HFFc6 (cell line): Measurements from ENCODE around the gene HMOX2. TPM values are rescaled to one million over a fixed set of nuclear protein-coding genes. Genes with fewer than 3 reads are reported as not detected.

Experiments used
- DNase-seq: peaks from one replicate; pipeline ENCODE4 v3.0.0-alpha.2; 2018
- H3K27ac Mint-ChIP-seq: 2 replicates; pipeline ENCODE4 v1.8.0; 2020; ENCODE audit warnings: mild to moderate bottlenecking, mixed read lengths
- H3K27me3 Mint-ChIP-seq: 2 replicates; pipeline ENCODE4 v1.8.0; 2021; ENCODE audit warnings: mild to moderate bottlenecking, moderate library complexity, mixed read lengths; ENCODE audit not compliant: insufficient read depth
- H3K36me3 Mint-ChIP-seq: 2 replicates; pipeline ENCODE4 v1.8.0; 2021; ENCODE audit warnings: low read depth, mixed read lengths
- H3K4me1 Mint-ChIP-seq: 2 replicates; pipeline ENCODE4 v1.8.0; 2020; ENCODE audit warnings: low read depth, mixed read lengths
- H3K4me3 Mint-ChIP-seq: 2 replicates; pipeline ENCODE4 v1.8.0; 2020; ENCODE audit warnings: mild to moderate bottlenecking, moderate library complexity, mixed read lengths
- H3K9me3 Mint-ChIP-seq: 2 replicates; pipeline ENCODE4 v1.8.0; 2020; ENCODE audit warnings: mild to moderate bottlenecking, mixed read lengths
- CTCF ChIP-seq: fragments of 200-600 bp; sonication (generic); IDR thresholded peaks from 2 replicates; pipeline ENCODE4 v1.5.0; 2021; ENCODE audit warnings: antibody characterized with exemption, mild to moderate bottlenecking
- total RNA-seq, 6 experiments: library from RNA; stranded (reverse); fragmentation: NEBNext Ultra II Directional; extraction: Animal tissue kit (Norgen Biotek cat#: 25700); gene quantifications; 2 replicates in 1 of 6; 3 replicates in 5 of 6; pipeline ENCODE4 v1.2.3, GENCODE V29; 2021

The HMOX2 gene
- total RNA-seq, 6 experiments from 2014 or later: 45.2 to 60.5 (median 54.9) TPM

DNA sequence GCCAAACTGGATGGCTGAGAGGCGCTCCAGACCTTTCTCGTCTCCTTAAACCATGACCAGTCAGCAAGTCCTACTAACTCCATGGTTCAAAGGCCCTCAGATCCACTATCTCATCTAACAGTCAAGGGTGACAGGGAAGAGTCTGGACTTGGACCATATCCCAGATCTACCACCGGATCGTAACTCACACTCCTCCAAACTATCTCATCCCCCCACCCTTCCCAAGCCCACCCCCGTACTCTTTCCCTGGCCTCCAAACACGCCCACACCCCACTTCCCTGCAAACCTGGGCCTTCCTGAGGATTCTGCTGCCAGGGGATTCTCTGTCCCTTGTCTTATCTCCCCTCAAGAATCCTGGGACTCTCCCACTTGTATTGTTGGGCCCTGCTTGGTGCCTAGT, 57.3 kb downstream of the HMOX2 start:
- H3K4me1 Mint-ChIP-seq: peaks cover 8% of the 10 kb centered on the region
- H3K9me3 Mint-ChIP-seq: no peaks in the 10 kb centered on the region; the same call in 1 of the 2 replicates
- TF ChIP-seq CTCF: no peak
- peaks cover 16% of the 10 kb centered on the region for H3K27me3 Mint-ChIP-seq
- DNase-seq: no peak
- no peak overlapping the region for H3K4me3 Mint-ChIP-seq
- H3K27ac Mint-ChIP-seq: no peak overlapping the region
- peaks cover 9% of the 10 kb centered on the region; the same call in 1 of the 2 replicates for H3K36me3 Mint-ChIP-seq

GRCh38 chr16:4534151-4534790, 58.1 kb downstream of the HMOX2 start:
- TF ChIP-seq CTCF: no peak
- H3K4me1 Mint-ChIP-seq: peaks cover 7% of the 10 kb centered on the region

DNA sequence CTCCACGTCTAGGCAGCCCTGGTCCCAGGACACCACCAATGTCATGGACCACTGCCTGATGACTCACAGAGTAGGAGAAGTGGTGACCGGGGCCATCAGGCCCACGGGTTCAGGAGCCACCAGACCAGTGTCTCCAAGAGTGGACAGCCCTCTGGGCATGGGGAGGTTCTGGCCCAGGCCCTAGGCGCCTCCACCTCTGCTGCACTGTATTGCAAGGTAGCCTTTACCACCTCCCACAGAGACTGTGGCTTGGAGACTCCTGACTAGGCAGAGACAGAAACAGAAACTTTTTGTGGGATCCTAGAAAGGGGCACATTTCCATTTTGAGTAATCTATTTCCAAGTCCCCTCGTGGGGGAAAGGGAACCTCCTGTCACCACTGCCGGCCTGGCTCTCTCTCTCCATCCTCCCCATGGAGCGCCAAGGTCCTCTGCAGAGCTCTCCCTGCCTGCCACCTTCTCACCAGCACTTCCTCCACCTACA, 59.5 kb downstream of the HMOX2 start:
- Mint-ChIP-seq H3K36me3 (peaks cover 23% of the 10 kb centered on the region), H3K9me3 (peaks cover 20% of the 10 kb centered on the region), H3K4me1 (0 out of 2 replicates have a peak, but pooled peaks cover 4% of the 10 kb centered on the region), H3K27ac (no peak overlapping the region), H3K27me3 (peaks cover 21% of the 10 kb centered on the region), H3K4me3 (no peak overlapping the region)
- TF ChIP-seq CTCF: no peak
- DNase-seq: no peak

More at GRCh38 chr16:4534151-4534790, 58.1 kb downstream of the HMOX2 start:
- no peak overlapping the region for H3K4me3 Mint-ChIP-seq
- no peak for DNase-seq
- H3K27ac Mint-ChIP-seq: no peak overlapping the region
- H3K27me3 Mint-ChIP-seq: peaks cover 22% of the 10 kb centered on the region
- H3K9me3 Mint-ChIP-seq: peaks cover 6% of the 10 kb centered on the region
- peaks cover 14% of the 10 kb centered on the region for H3K36me3 Mint-ChIP-seq

GRCh38 chr16:4536391-4537106, 60.4 kb downstream of the HMOX2 start:
- Mint-ChIP-seq H3K27ac (no peak overlapping the region), H3K4me3 (no peak overlapping the region; the same call in 1 of the 2 replicates), H3K27me3 (peaks cover 22% of the 10 kb centered on the region), H3K9me3 (peaks cover 20% of the 10 kb centered on the region), H3K4me1 (0 out of 2 replicates have a peak, but pooled peaks cover 4% of the 10 kb centered on the region), H3K36me3 (peaks cover 23% of the 10 kb centered on the region)
- no peak for TF ChIP-seq CTCF
- no peak for DNase-seq

- Mint-ChIP-seq H3K27me3 (peaks cover 22% of the 10 kb centered on the region), H3K9me3 (peaks cover 20% of the 10 kb centered on the region), H3K4me3 (peak overlapping the region; percentile 53), H3K27ac (no peak overlapping the region), H3K4me1 (0 out of 2 replicates have a peak, but pooled peaks cover 4% of the 10 kb centered on the region), H3K36me3 (peaks cover 18% of the 10 kb centered on the region)
- TF ChIP-seq CTCF: no peak
- no peak for DNase-seq
Observed at GRCh38 chr16:4537376-4538343, 61.5 kb downstream of the HMOX2 start.
